Measurements from ENCODE around the gene RTL9. TPM values are rescaled to one million over a fixed set of nuclear protein-coding genes. Genes with fewer than 3 reads are reported as not detected.

The RTL9 gene
- total and polyA plus RNA-seq, 2 donors (not counting 1 experiment from before 2014, with no cell fraction given), result 0.09 to 0.17 TPM

DNA sequence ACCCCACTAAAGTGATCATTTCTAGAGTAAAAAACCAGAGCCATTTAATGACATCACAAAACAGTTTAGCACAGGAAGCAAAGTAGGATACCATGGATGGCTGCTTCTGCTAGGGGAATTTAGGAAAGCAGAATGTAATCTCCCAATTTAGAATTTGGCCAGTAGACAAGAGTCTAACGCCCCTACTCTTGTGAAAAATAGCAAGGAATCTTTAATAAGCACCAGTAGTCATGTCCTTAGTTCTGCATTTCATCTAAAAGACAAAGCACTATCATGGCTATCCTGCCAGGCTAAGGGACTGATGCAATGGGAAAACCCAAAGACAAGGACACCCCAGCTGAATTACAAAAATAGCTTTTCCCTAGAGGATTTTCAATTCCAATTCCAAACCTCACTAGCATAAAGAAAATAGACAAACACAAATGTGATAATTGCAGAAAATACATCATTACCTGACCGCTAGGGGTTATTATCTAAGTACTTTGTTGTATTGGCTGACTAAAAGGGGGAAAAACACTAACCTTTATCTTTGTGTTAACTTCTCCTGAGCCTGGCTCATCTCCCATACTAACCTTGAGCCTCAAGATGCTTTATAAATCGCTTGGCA, 38.2 kb upstream of the RTL9 start:
- Histone ChIP-seq H3K4me1 (ENCODE audit: control insufficient read depth, extremely low read depth, insufficient read depth, low read length) (no peaks in the 10 kb centered on the region), H3K4me2 (ENCODE audit: extremely low read depth, insufficient read depth, low read length) (no peak overlapping the region), H3K9ac (ENCODE audit: insufficient read depth, low read length) (no peak overlapping the region), H3K9me3 (ENCODE audit: control insufficient read depth, insufficient read depth, low read depth, low read length) (no peaks in the 10 kb centered on the region), H3K4me3 (replicated peaks in 1 of 4; ENCODE audit: control extremely low read depth in 1 of 4, insufficient read depth in 1 of 4, low read depth in 3 of 4, low read length in 4 of 4) (no peak overlapping the region), H3K36me3 (ENCODE audit: control insufficient read depth, insufficient read depth, low read length) (no peaks in the 10 kb centered on the region), H4K20me1 (ENCODE audit: control insufficient read depth, extremely low read depth, insufficient read depth, low read length) (no peaks in the 10 kb centered on the region), H3K27me3 (ENCODE audit: control insufficient read depth, insufficient read depth, low read length) (no peaks in the 10 kb centered on the region), H3K79me2 (ENCODE audit: control insufficient read depth, insufficient read depth, low read length) (peaks cover 20% of the 10 kb centered on the region), H2AFZ (ENCODE audit: low read length) (no peak overlapping the region), H3K27ac (ENCODE audit: insufficient read depth, low read length) (no peak overlapping the region)
- no peak for TF ChIP-seq EZH2 (IDR thresholded peaks at IDR 0.05; ENCODE audit: low read length, missing control alignments)
- TF ChIP-seq CTCF (conservative IDR thresholded peaks at IDR 0.05 in 1 of 2, IDR thresholded peaks at IDR 0.05 in 1 of 2; ENCODE audit: low read depth in 1 of 2, low read length in 2 of 2), result no peak
- DNase-seq (ENCODE audit: low read depth in 2 of 2), result no peak

- Histone ChIP-seq H3K9ac (ENCODE audit: insufficient read depth, low read length) (no peak overlapping the region), H3K4me3 (replicated peaks in 1 of 4; ENCODE audit: control extremely low read depth in 1 of 4, insufficient read depth in 1 of 4, low read depth in 3 of 4, low read length in 4 of 4) (no peak overlapping the region), H2AFZ (ENCODE audit: low read length) (no peak overlapping the region), H3K4me2 (ENCODE audit: extremely low read depth, insufficient read depth, low read length) (no peak overlapping the region), H4K20me1 (ENCODE audit: control insufficient read depth, extremely low read depth, insufficient read depth, low read length) (no peaks in the 10 kb centered on the region), H3K4me1 (ENCODE audit: control insufficient read depth, extremely low read depth, insufficient read depth, low read length) (no peaks in the 10 kb centered on the region), H3K27ac (ENCODE audit: insufficient read depth, low read length) (no peak overlapping the region), H3K36me3 (ENCODE audit: control insufficient read depth, insufficient read depth, low read length) (no peaks in the 10 kb centered on the region), H3K9me3 (ENCODE audit: control insufficient read depth, insufficient read depth, low read depth, low read length) (no peaks in the 10 kb centered on the region), H3K27me3 (ENCODE audit: control insufficient read depth, insufficient read depth, low read length) (no peaks in the 10 kb centered on the region), H3K79me2 (ENCODE audit: control insufficient read depth, insufficient read depth, low read length) (peaks cover 14% of the 10 kb centered on the region)
- no peak for TF ChIP-seq EZH2 (IDR thresholded peaks at IDR 0.05; ENCODE audit: low read length, missing control alignments)
- no peak for TF ChIP-seq CTCF (conservative IDR thresholded peaks at IDR 0.05 in 1 of 2, IDR thresholded peaks at IDR 0.05 in 1 of 2; ENCODE audit: low read depth in 1 of 2, low read length in 2 of 2)
- no peak for DNase-seq (ENCODE audit: low read depth in 2 of 2)
These were observed 37.6 kb upstream of the RTL9 start for GRCh38 chrX:110321081-110321480.

DNA sequence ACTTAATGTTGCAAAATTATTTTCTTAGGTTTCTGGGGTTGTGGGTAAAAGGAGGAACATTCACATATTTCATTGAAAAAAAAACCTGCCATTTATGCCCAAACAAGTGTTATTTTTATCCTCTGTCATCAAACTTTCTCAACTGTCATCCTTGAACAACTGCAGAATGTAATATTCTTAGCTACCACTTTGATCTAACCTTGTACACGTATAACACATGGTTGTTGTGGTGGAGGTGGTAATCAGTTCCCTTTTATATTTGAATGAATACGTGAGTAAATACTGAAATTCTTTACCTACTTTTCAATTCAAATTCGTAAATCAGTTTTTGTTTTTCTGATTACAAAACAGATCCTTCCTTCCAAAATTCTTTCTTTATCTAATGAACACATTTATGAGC, 37.0 kb upstream of the RTL9 start:
- Histone ChIP-seq H3K4me1 (ENCODE audit: control insufficient read depth, extremely low read depth, insufficient read depth, low read length) (no peaks in the 10 kb centered on the region), H3K4me3 (replicated peaks in 1 of 4; ENCODE audit: control extremely low read depth in 1 of 4, insufficient read depth in 1 of 4, low read depth in 3 of 4, low read length in 4 of 4) (no peak overlapping the region), H3K9ac (ENCODE audit: insufficient read depth, low read length) (no peak overlapping the region), H3K79me2 (ENCODE audit: control insufficient read depth, insufficient read depth, low read length) (peaks cover 9% of the 10 kb centered on the region), H4K20me1 (ENCODE audit: control insufficient read depth, extremely low read depth, insufficient read depth, low read length) (no peaks in the 10 kb centered on the region), H3K27me3 (ENCODE audit: control insufficient read depth, insufficient read depth, low read length) (no peaks in the 10 kb centered on the region), H3K36me3 (ENCODE audit: control insufficient read depth, insufficient read depth, low read length) (no peaks in the 10 kb centered on the region), H3K27ac (ENCODE audit: insufficient read depth, low read length) (no peak overlapping the region), H2AFZ (ENCODE audit: low read length) (no peak overlapping the region), H3K4me2 (ENCODE audit: extremely low read depth, insufficient read depth, low read length) (no peak overlapping the region), H3K9me3 (ENCODE audit: control insufficient read depth, insufficient read depth, low read depth, low read length) (no peaks in the 10 kb centered on the region)
- DNase-seq (ENCODE audit: low read depth in 2 of 2), result no peak
- TF ChIP-seq CTCF (conservative IDR thresholded peaks at IDR 0.05 in 1 of 2, IDR thresholded peaks at IDR 0.05 in 1 of 2; ENCODE audit: low read depth in 1 of 2, low read length in 2 of 2) (no peak), EZH2 (IDR thresholded peaks at IDR 0.05; ENCODE audit: low read length, missing control alignments) (no peak)
